ENCODE data around the gene GNGT2. TPM values are rescaled to one million over a fixed set of nuclear protein-coding genes. Genes with fewer than 3 reads are reported as not detected.

Gene GNGT2
- total RNA-seq, 1 experiment from 2014 or later, result 9.4 TPM

DNA sequence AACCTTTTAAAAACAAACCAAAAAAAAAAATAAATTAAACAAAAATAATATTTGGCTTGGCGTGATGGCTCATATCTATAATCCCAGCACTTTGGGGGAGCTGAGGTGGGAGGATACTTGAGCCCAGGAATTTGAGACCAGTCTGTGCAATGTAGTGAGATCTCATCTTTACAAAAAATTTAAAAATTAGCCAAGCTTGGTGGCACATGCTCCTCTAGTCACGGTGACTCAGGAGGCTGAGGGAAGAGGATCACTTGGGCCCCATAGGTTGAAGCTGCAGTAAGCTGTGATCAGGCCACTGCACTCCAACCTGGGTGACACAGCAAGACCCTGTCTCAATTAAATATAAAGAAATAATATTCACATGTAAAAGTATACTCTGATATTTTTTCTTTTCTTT is 12.2 kb downstream of the GNGT2 start:
- intact Hi-C loops (cut with micrococcal nuclease; ENCODE audit: unreplicated experiment), result loop anchor here (10.0 kb wide), 2 partner anchors 163 to 303 kb away; partner anchors contain the start of gene ATP5MC1
- ChIA-PET POLR2A (ENCODE audit: unreplicated experiment) (interaction anchor here (0.6 kb wide), 1 partner anchor 570 kb away, joined by 3 read pairs; no protein-coding TSS in a partner anchor), CTCF (interaction anchor here (0.7 kb wide), 1 partner anchor 17 kb away, joined by 3 read pairs; no protein-coding TSS in a partner anchor)
- Histone ChIP-seq H3K79me2 (ENCODE audit: low read depth) (no peaks in the 10 kb centered on the region), H3F3A (ENCODE audit: insufficient read depth, low read depth) (peaks cover 10% of the 10 kb centered on the region; the same call in 1 of the 2 replicates), H3K9me3 (ENCODE audit: insufficient read depth, low read depth) (no peaks in the 10 kb centered on the region), H3K4me1 (replicated peaks; ENCODE audit: insufficient read depth) (peaks cover 11% of the 10 kb centered on the region), H2AFZ (no peak overlapping the region), H3K27me3 (ENCODE audit: insufficient read depth, low read depth) (peaks cover 11% of the 10 kb centered on the region), H4K20me1 (ENCODE audit: insufficient read depth) (no peaks in the 10 kb centered on the region), H3K36me3 (ENCODE audit: low read depth) (no peaks in the 10 kb centered on the region), H3K4me2 (no peak overlapping the region), H3K9me2 (ENCODE audit: insufficient read depth) (no peaks in the 10 kb centered on the region), H3K4me3 (no peak overlapping the region), H3K27ac (no peak overlapping the region)
- TF ChIP-seq, protein P1, sequence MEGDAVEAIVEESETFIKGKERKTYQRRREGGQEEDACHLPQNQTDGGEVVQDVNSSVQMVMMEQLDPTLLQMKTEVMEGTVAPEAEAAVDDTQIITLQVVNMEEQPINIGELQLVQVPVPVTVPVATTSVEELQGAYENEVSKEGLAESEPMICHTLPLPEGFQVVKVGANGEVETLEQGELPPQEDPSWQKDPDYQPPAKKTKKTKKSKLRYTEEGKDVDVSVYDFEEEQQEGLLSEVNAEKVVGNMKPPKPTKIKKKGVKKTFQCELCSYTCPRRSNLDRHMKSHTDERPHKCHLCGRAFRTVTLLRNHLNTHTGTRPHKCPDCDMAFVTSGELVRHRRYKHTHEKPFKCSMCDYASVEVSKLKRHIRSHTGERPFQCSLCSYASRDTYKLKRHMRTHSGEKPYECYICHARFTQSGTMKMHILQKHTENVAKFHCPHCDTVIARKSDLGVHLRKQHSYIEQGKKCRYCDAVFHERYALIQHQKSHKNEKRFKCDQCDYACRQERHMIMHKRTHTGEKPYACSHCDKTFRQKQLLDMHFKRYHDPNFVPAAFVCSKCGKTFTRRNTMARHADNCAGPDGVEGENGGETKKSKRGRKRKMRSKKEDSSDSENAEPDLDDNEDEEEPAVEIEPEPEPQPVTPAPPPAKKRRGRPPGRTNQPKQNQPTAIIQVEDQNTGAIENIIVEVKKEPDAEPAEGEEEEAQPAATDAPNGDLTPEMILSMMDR (conservative IDR thresholded peaks at IDR 0.05), result no peak
- TF ChIP-seq EZH2 (IDR thresholded peaks at IDR 0.05; ENCODE audit: low read depth), result no peak
- no peak for DNase-seq
- BruUV-seq (replicated peaks), result no TSS peak

DNA sequence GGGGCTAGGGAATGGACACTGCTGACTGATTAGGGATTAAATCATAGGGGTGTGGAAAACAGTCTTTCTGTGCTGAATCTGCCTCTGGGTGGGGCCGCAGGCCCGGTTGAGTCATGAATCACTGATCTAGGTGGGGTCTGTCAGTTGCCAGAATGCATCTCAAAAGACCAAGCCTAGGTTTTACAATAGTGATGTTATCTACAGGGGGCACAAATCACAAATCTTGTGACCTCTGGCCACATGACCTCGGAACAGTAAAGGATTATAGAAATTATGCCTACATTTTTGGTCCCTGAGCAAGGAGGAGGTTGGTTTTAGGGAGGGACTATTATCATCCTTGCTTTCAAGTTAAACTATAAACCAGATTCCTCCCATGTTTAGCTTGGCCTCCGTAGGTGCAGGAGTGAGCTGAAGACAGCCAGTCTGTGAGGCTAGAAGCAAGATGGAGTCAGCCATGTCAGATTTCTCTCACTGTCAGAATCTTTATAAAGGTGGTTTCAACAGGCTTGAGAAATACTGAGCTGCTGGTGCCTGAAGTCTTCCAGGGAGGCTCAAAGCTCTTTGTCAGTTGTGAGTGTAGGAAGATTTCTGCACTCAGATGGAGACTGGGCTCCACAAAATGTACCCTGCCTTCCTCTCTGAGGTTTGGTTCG is 12.9 kb downstream of the GNGT2 start:
- H3K27ac ChIP-seq, result no peak overlapping the region
- H3K4me1 ChIP-seq (replicated peaks; ENCODE audit: insufficient read depth), result peaks cover 11% of the 10 kb centered on the region
- TF ChIP-seq EZH2 (IDR thresholded peaks at IDR 0.05; ENCODE audit: low read depth), result no peak
- TF ChIP-seq, protein P1 (conservative IDR thresholded peaks at IDR 0.05), result no peak
- H3F3A ChIP-seq (ENCODE audit: insufficient read depth, low read depth), result peaks cover 10% of the 10 kb centered on the region; the same call in 1 of the 2 replicates
- CTCF ChIA-PET, result interaction anchor here (0.7 kb wide), 1 partner anchor 17 kb away, joined by 3 read pairs; no protein-coding TSS in a partner anchor
- H3K79me2 ChIP-seq (ENCODE audit: low read depth), result no peaks in the 10 kb centered on the region
- H2AFZ ChIP-seq, result 0 out of 2 replicates have a peak overlapping the region, but pooled peaks have one; percentile 30
- intact Hi-C loops (cut with micrococcal nuclease; ENCODE audit: unreplicated experiment), result loop anchor here (10.0 kb wide), 2 partner anchors 163 to 303 kb away; partner anchors contain the start of gene ATP5MC1
- H3K36me3 ChIP-seq (ENCODE audit: low read depth), result no peaks in the 10 kb centered on the region
- BruUV-seq (replicated peaks), result no TSS peak
- no peak overlapping the region for H3K4me2 ChIP-seq
- peak; percentile 12 to 42 for DNase-seq
- H3K9me3 ChIP-seq (ENCODE audit: insufficient read depth, low read depth), result no peaks in the 10 kb centered on the region
- no peaks in the 10 kb centered on the region for H3K9me2 ChIP-seq (ENCODE audit: insufficient read depth)
- peaks cover 4% of the 10 kb centered on the region; the same call in 1 of the 2 replicates for H3K27me3 ChIP-seq (ENCODE audit: insufficient read depth, low read depth)
- H4K20me1 ChIP-seq (ENCODE audit: insufficient read depth), result no peaks in the 10 kb centered on the region
- POLR2A ChIA-PET (ENCODE audit: unreplicated experiment), result no interaction called here
- H3K4me3 ChIP-seq, result no peak overlapping the region

DNA sequence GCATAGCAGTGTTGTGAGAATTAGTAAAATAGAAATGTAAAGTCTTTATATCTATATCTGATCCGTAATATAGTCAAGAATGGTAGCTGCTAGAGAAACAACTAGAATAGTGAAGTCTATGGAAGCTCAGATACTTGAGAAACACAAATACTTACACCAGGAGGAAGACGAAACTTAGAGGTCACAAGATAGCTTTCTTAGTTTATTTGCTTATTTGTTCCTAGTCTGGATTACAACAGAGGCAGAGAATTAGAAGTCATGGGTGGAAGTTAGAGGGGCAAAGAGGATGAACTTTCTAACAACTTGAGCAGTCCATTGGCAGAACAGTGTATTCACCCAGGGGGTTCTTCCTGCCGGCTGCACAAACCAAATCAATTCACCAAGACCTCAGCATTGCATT is 13.9 kb downstream of the GNGT2 start:
- TF ChIP-seq EZH2 (IDR thresholded peaks at IDR 0.05; ENCODE audit: low read depth), result no peak
- TF ChIP-seq, protein P1 (conservative IDR thresholded peaks at IDR 0.05), result no peak
- ChIA-PET CTCF (no interaction called here), POLR2A (ENCODE audit: unreplicated experiment) (no interaction called here)
- intact Hi-C loops (cut with micrococcal nuclease; ENCODE audit: unreplicated experiment), result loop anchor here (10.0 kb wide), 2 partner anchors 162 to 302 kb away; partner anchors contain the start of gene ATP5MC1
- Histone ChIP-seq H3K36me3 (ENCODE audit: low read depth) (no peaks in the 10 kb centered on the region), H3K9me3 (ENCODE audit: insufficient read depth, low read depth) (no peaks in the 10 kb centered on the region), H3K79me2 (ENCODE audit: low read depth) (no peaks in the 10 kb centered on the region), H3K4me2 (no peak overlapping the region), H3K27ac (no peak overlapping the region), H4K20me1 (ENCODE audit: insufficient read depth) (no peaks in the 10 kb centered on the region), H3K9me2 (ENCODE audit: insufficient read depth) (no peaks in the 10 kb centered on the region), H3K4me1 (replicated peaks; ENCODE audit: insufficient read depth) (peaks cover 11% of the 10 kb centered on the region), H3K4me3 (no peak overlapping the region), H3F3A (ENCODE audit: insufficient read depth, low read depth) (peaks cover 18% of the 10 kb centered on the region), H2AFZ (no peak overlapping the region), H3K27me3 (ENCODE audit: insufficient read depth, low read depth) (no peaks in the 10 kb centered on the region)
- no TSS peak for BruUV-seq (replicated peaks)
- DNase-seq, result no peak

All from PC-9 (cell line).